CD1c-positive myeloid dendritic cell (primary cell): ENCODE data around the gene DMBX1.

ENCODE experiments used
- DNase-seq: peaks from one replicate; pipeline ENCODE4 v3.0.0-alpha.2; 2016; ENCODE audit errors: extremely low spot score

DMBX1 gene

DNA sequence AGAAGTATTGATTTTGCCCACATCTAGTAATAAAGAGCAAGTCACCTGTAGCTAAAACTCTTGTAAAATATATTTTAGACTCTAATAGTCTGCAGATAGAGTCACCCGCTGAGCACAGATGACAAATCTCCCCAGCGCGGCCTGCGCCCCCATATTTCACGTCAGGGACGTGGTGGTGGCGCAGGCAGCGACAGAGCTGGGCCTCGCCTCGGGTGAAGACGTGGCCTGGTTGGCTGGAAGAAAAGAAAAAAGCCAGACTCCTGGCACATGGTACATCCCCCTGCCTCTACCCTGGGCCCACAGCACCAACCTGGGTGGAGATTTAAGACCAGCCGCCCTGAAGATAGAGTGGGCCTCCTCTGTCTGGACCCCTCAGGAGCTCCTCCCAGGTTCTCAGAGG lies 6.0 kb upstream of the DMBX1 start:
- no peak for DNase-seq

- no peak for DNase-seq
Measured at GRCh38 chr1:46484783-46485490, 4.7 kb upstream of the DMBX1 start.

- no peak for DNase-seq
Measured at GRCh38 chr1:46485564-46486431, 3.8 kb upstream of the DMBX1 start.

DNA sequence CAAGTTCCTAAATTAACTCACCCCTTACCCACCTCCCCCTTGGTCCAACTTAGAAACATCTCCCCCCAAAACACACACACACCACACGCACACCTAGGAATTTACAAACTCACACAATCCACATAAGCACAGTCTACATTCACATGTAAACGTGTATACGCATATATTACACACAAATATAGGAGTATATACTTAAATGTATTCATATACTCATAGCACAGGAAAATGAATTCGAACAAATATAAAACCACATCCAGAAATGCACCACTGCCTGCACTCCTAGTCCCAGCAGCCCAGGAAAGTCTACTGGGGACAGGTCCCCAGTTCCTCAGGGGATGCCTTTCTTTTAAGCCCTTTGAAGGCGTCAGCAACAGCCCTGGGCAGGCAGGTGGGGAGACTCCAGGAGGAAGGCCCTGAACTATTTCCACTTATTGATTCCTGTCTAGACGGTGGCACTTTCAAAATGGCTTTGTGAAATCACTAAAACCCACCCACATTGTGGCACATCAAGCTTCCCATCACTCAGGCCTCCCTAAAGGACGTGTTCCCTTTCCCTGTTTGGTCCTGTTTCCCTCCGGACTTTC lies 3.1 kb upstream of the DMBX1 start:
- DNase-seq, result no peak

- DNase-seq, result no peak
Measured at GRCh38 chr1:46487818-46488218, 1.8 kb upstream of the DMBX1 start.

DNA sequence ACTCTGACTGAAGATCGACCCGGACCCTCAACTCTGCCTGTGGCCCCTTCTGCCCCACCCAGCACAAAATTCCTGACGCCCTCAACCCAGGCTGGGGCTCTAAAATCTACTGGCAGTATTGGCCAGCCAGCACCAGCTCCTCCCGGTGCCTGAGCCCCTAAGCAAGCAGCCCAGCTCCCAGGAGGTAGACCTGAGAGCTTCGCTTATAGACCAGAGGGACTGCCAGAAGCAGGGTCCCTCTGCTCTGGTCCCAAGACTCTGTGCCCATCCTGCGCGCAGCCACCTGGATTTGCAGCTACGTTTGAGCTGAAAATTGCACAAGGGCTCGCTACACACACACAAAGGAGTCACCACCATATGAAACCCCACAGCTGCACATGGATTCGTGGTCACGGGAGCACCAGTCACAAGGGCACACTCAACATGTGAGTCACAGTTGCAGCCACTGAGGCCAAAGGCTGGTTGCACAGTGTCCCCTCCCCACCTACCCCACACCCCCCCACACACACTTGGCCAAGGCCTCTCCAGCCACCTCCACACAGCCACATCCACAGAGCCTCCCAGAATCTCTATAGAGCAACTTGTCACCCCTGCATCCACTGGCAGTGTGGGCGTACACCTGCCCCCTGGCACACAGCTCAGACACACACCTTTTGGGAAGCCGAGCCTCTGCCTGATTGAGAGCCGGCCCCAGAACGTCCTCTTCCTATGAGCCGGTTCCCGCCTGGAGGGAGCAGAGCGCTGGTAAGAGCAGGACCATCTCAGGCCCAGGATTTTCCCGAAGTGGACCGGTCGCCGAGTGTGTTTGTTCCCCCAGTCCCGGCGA lies 1.1 kb upstream of the DMBX1 start:
- DNase-seq, result peak; percentile 32

- no peak for DNase-seq
Measured at GRCh38 chr1:46489169-46489637, 433 bp upstream of the DMBX1 start.

DNA sequence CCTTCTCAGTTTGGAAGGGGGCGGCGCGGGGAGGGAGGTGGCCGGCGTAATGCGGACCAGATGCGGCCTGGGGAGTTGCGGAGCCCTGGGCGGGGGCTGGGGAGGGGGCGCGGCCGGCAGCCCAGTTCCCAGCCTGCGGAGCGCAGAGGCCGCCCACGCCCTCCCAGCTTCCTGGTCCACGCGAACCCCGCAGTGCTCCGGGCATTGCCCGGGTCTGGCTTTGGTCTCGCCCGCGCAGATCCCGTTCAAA lies 695 bp downstream of the DMBX1 start:
- DNase-seq, result no peak

GRCh38 chr1:46490656-46491442 lies 1.2 kb downstream of the DMBX1 start:
- DNase-seq, result peak; percentile 18

- no peak for DNase-seq
Measured at GRCh38 chr1:46491443-46492268, 2.0 kb downstream of the DMBX1 start.

- peak; percentile 33 for DNase-seq
Measured at GRCh38 chr1:46492269-46492853, 2.7 kb downstream of the DMBX1 start.

GRCh38 chr1:46492871-46493270 lies 3.2 kb downstream of the DMBX1 start:
- no peak for DNase-seq

GRCh38 chr1:46493316-46494032 lies 3.8 kb downstream of the DMBX1 start:
- DNase-seq, result no peak

- no peak for DNase-seq
Measured at GRCh38 chr1:46494910-46495309, 5.3 kb downstream of the DMBX1 start.

GRCh38 chr1:46495778-46496177 lies 6.1 kb downstream of the DMBX1 start:
- no peak for DNase-seq

GRCh38 chr1:46496505-46496904 lies 6.9 kb downstream of the DMBX1 start:
- no peak for DNase-seq

- DNase-seq, result no peak
Measured at GRCh38 chr1:46497020-46497419, 7.4 kb downstream of the DMBX1 start.

GRCh38 chr1:46497665-46498064 lies 8.0 kb downstream of the DMBX1 start:
- no peak for DNase-seq

- DNase-seq, result no peak
Measured at GRCh38 chr1:46501528-46501927, 11.9 kb downstream of the DMBX1 start.
